GM12873 (cell line): ENCODE data around the gene EFCAB5.

Experiments
- CTCF ChIP-seq: IDR thresholded peaks from 2 replicates; pipeline ENCODE4 v1.5.1; 2012; ENCODE audit warnings: low read depth, mild to moderate bottlenecking, moderate library complexity, low read length, control low read depth; ENCODE audit not compliant: insufficient read depth; ENCODE audit errors: missing control alignments

The EFCAB5 gene

GRCh38 chr17:29911641-29912177 is 29.7 kb upstream of the EFCAB5 start:
- no peak for TF ChIP-seq CTCF

GRCh38 chr17:29914819-29915537 is 26.5 kb upstream of the EFCAB5 start:
- no peak for TF ChIP-seq CTCF

- TF ChIP-seq CTCF = no peak
These were observed 23.4 kb upstream of the EFCAB5 start for GRCh38 chr17:29918016-29918415.

- TF ChIP-seq CTCF = no peak
These were observed 22.2 kb upstream of the EFCAB5 start for GRCh38 chr17:29918922-29919856.

- TF ChIP-seq CTCF = no peak
These were observed 16.6 kb upstream of the EFCAB5 start for GRCh38 chr17:29924786-29925185.

GRCh38 chr17:29927546-29927945 is 13.9 kb upstream of the EFCAB5 start:
- no peak for TF ChIP-seq CTCF

GRCh38 chr17:29929006-29929532 is 12.4 kb upstream of the EFCAB5 start:
- TF ChIP-seq CTCF = no peak
